ENCODE data around the gene TMEM176A.

The TMEM176A gene

GRCh38 chr7:150814328-150815001 is 13.9 kb downstream of the TMEM176A start:
- POLR2A ChIA-PET, result no interaction called here
- DNase-seq (ENCODE audit: extremely low spot score), result no peak
- no peak for TF ChIP-seq CTCF (IDR thresholded peaks at IDR 0.05; ENCODE audit: control extremely low read depth, extremely low read depth, low read depth, missing control alignments)
- CTCF ChIA-PET, result interaction anchor here (1.2 to 2.8 kb wide), 2 partner anchors 64 to 84 kb away, joined by 3 to 6 read pairs; no protein-coding TSS in a partner anchor

- CTCF ChIA-PET, result interaction anchor here (0.8 to 1.2 kb wide), 2 partner anchors 14 to 40 kb away, joined by 3 read pairs; no protein-coding TSS in a partner anchor
- POLR2A ChIA-PET, result no interaction called here
- DNase-seq (ENCODE audit: extremely low spot score), result no peak
- TF ChIP-seq CTCF (IDR thresholded peaks at IDR 0.05; ENCODE audit: control extremely low read depth, extremely low read depth, low read depth, missing control alignments), result no peak
Observed at GRCh38 chr7:150818971-150819370, 18.4 kb downstream of the TMEM176A start.

- DNase-seq (ENCODE audit: extremely low spot score), result no peak
- ChIA-PET CTCF (no interaction called here), POLR2A (no interaction called here)
- no peak for TF ChIP-seq CTCF (IDR thresholded peaks at IDR 0.05; ENCODE audit: control extremely low read depth, extremely low read depth, low read depth, missing control alignments)
Observed at GRCh38 chr7:150820148-150820547, 19.6 kb downstream of the TMEM176A start.

- ChIA-PET POLR2A (no interaction called here), CTCF (no interaction called here)
- DNase-seq (ENCODE audit: extremely low spot score), result no peak
Observed at GRCh38 chr7:150820578-150821198, 20.1 kb downstream of the TMEM176A start.

GRCh38 chr7:150823043-150823442 is 22.5 kb downstream of the TMEM176A start:
- DNase-seq (ENCODE audit: extremely low spot score), result no peak
- POLR2A ChIA-PET, result no interaction called here
- CTCF ChIA-PET, result interaction anchor here (1.5 kb wide), 1 partner anchor 52 kb away, joined by 3 read pairs; no protein-coding TSS in a partner anchor

More at GRCh38 chr7:150820578-150821198, 20.1 kb downstream of the TMEM176A start:
- no peak for TF ChIP-seq CTCF (IDR thresholded peaks at IDR 0.05; ENCODE audit: control extremely low read depth, extremely low read depth, low read depth, missing control alignments)

More at GRCh38 chr7:150823043-150823442, 22.5 kb downstream of the TMEM176A start:
- no peak for TF ChIP-seq CTCF (IDR thresholded peaks at IDR 0.05; ENCODE audit: control extremely low read depth, extremely low read depth, low read depth, missing control alignments)
